ENCODE results near the gene SLFN11.
"Not testable (repeated sequence)": the region's sequence is repeated elsewhere in the genome, so short reads cannot be mapped to it uniquely, and the experiment has no call there.

SLFN11 gene

GRCh38 chr17:35312346-35312745 is 61.1 kb downstream of the SLFN11 start:
- in situ Hi-C loops (cut with MboI; ENCODE audit: low sequenced_read_pairs), result loop anchor here (5.0 kb wide), 1 partner anchor 225 kb away; the partner anchor contains the start of gene SLFN12L

- in situ Hi-C loops (cut with MboI; ENCODE audit: low sequenced_read_pairs), result not testable (repeated sequence)
Measured at GRCh38 chr17:35309345-35309744, 64.1 kb downstream of the SLFN11 start.

All from HL-60/S4 (cell line).